Ascending aorta (tissue), 2 donors: ENCODE data around the gene UVSSA. TPM values are rescaled to one million over a fixed set of nuclear protein-coding genes. Genes with fewer than 3 reads are reported as not detected.

Source experiments
- DNase-seq, 2 donors: peaks; one replicate each; pipeline ENCODE4 v3.0.0-alpha.2; 2019; ENCODE audit warnings: low spot score in 2 of 2
- H3K27ac ChIP-seq, 2 donors: fragments of 200-600 bp; sonication (generic); one replicate each; pipeline ENCODE4 v1.5.1; 2016 to 2017; ENCODE audit warnings: mild to moderate bottlenecking in 1 of 2
- H3K27me3 ChIP-seq: fragments of 200-600 bp; sonication (generic); one replicate; pipeline ENCODE4 v1.5.1; 2017
- H3K36me3 ChIP-seq, 2 donors: fragments of 200-600 bp; sonication (generic); one replicate each; pipeline ENCODE4 v1.5.1; 2016
- H3K4me1 ChIP-seq, 2 donors: fragments of 200-600 bp; sonication (generic); one replicate each; pipeline ENCODE4 v1.5.1; 2016 to 2017; ENCODE audit warnings: mild to moderate bottlenecking in 1 of 2
- H3K4me3 ChIP-seq, 2 donors: fragments of 200-600 bp; sonication (generic); one replicate each; pipeline ENCODE4 v1.5.1; 2016 to 2017; ENCODE audit warnings: mild to moderate bottlenecking in 1 of 2
- H3K9me3 ChIP-seq, 2 donors: fragments of 200-600 bp; sonication (generic); one replicate each; pipeline ENCODE4 v1.5.1; 2016
- intact Hi-C: fragments of 100-400 bp; cut with DNase I; formaldehyde crosslinking; loops from one replicate; pipeline ENCODE4 v1.15.1; 2023
- total RNA-seq: library from RNA; depleted of rRNA; stranded (reverse); fragments of >200 nt; gene quantifications from one replicate; pipeline ENCODE4 v1.1.0, GENCODE V29; 2016
- TF ChIP-seq, protein P1 (sequence below), 3 experiments: fragments of 200-600 bp in 2 of 3; fragments of 450-650 bp in 1 of 3; sonication (generic) in 2 of 3; IDR thresholded peaks; one replicate each; pipeline ENCODE4 v1.5.1; 2016 to 2019; ENCODE audit warnings: antibody characterized with exemption in 3 of 3, mild to moderate bottlenecking in 1 of 3, moderate library complexity in 1 of 3

UVSSA gene, protein sequence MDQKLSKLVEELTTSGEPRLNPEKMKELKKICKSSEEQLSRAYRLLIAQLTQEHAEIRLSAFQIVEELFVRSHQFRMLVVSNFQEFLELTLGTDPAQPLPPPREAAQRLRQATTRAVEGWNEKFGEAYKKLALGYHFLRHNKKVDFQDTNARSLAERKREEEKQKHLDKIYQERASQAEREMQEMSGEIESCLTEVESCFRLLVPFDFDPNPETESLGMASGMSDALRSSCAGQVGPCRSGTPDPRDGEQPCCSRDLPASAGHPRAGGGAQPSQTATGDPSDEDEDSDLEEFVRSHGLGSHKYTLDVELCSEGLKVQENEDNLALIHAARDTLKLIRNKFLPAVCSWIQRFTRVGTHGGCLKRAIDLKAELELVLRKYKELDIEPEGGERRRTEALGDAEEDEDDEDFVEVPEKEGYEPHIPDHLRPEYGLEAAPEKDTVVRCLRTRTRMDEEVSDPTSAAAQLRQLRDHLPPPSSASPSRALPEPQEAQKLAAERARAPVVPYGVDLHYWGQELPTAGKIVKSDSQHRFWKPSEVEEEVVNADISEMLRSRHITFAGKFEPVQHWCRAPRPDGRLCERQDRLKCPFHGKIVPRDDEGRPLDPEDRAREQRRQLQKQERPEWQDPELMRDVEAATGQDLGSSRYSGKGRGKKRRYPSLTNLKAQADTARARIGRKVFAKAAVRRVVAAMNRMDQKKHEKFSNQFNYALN
- 56.9 TPM for total RNA-seq

DNA sequence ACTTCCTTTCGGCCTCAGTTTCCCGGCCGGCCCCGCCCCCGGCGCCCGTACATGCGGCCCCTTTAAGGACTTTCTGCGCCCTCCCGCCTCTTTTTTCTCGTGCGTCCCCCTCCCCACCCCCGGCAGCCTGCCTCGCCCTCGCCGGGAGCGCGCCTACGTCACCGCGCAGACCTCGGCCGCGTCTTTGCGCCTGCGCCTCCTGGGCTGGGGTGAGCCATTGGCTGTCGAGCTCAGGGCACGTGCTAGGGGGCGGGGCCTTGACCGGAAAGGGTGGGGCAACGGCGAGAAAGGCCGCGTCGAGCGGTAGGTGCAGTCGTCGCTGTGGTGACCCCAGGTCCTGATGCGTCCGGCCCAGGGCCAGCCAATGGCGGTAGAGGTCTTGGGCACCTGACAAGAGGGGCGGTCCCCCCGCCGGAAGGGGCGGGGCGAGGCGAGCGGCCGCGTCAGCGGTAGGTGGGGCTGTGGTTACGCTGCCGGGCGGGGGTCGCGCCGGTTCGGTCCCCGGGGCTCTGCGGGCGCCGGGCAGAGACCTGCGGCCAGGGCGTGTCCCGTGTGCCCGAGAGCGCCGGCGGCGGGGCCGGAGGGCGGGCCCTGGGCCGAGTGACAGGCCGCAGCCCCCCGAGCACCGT is at the start of gene UVSSA:
TSS of gene UVSSA (plus strand) at position 428 of the 629 bp plus-strand sequence. CDS start 884 bp downstream, outside the sequence.
- Histone ChIP-seq H3K27ac (peak within 1 kb of the TSS; percentile 96 to 99), H3K9me3 (no peaks in the 10 kb centered on the region), H3K27me3 (no peaks in the 10 kb centered on the region), H3K4me3 (peak within 1 kb of the TSS; percentile 90 to 97), H3K36me3 (peaks cover 0 to 3% of the 10 kb centered on the region in 2 donors), H3K4me1 (peaks cover 9 to 19% of the 10 kb centered on the region in 2 donors)
- TF ChIP-seq, protein P1, sequence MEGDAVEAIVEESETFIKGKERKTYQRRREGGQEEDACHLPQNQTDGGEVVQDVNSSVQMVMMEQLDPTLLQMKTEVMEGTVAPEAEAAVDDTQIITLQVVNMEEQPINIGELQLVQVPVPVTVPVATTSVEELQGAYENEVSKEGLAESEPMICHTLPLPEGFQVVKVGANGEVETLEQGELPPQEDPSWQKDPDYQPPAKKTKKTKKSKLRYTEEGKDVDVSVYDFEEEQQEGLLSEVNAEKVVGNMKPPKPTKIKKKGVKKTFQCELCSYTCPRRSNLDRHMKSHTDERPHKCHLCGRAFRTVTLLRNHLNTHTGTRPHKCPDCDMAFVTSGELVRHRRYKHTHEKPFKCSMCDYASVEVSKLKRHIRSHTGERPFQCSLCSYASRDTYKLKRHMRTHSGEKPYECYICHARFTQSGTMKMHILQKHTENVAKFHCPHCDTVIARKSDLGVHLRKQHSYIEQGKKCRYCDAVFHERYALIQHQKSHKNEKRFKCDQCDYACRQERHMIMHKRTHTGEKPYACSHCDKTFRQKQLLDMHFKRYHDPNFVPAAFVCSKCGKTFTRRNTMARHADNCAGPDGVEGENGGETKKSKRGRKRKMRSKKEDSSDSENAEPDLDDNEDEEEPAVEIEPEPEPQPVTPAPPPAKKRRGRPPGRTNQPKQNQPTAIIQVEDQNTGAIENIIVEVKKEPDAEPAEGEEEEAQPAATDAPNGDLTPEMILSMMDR (IDR thresholded peaks at IDR 0.05): no peak
- intact Hi-C loops: loop anchor here (1.0 to 10.0 kb wide), 14 partner anchors 23 to 1498 kb away; partner anchors contain the start of genes ADD1, FAM53A, GAK and LETM1
- peak; percentile 100 for DNase-seq

- TF ChIP-seq, protein P1 (IDR thresholded peaks at IDR 0.05): no peak
- H3K27me3 ChIP-seq: no peaks in the 10 kb centered on the region
- H3K4me3 ChIP-seq: no peak overlapping the region
- H3K9me3 ChIP-seq: no peaks in the 10 kb centered on the region
- peaks cover 4 to 15% of the 10 kb centered on the region in 2 donors for H3K4me1 ChIP-seq
- H3K36me3 ChIP-seq: peaks cover 22 to 41% of the 10 kb centered on the region in 2 donors
- intact Hi-C loops: no loop called here
- H3K27ac ChIP-seq: no peak overlapping the region
- no peak for DNase-seq
Observed at GRCh38 chr4:1297456-1298325, 49.3 kb upstream of the UVSSA start.

DNA sequence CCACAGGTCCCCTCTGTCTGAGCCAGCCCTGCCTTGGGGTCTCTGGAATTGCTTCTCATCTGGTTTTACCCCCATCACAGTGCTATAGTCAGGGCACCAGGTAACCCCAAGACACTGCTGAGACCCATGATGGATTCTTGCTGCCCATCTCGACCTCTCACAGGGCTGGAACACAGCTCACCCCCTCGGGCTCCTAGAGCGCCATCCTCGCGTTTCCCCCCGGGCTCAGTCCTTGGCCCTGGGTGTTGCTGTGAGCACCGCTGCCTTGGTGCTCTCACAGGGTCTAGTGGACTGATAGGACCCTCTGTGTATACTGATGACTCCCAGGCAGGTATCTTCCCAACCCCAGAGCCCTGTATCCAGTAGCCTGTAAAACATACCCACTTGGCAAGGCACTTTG is 48.5 kb upstream of the UVSSA start:
- peaks cover 4 to 14% of the 10 kb centered on the region in 2 donors for H3K4me1 ChIP-seq
- TF ChIP-seq, protein P1 (IDR thresholded peaks at IDR 0.05): no peak

DNA sequence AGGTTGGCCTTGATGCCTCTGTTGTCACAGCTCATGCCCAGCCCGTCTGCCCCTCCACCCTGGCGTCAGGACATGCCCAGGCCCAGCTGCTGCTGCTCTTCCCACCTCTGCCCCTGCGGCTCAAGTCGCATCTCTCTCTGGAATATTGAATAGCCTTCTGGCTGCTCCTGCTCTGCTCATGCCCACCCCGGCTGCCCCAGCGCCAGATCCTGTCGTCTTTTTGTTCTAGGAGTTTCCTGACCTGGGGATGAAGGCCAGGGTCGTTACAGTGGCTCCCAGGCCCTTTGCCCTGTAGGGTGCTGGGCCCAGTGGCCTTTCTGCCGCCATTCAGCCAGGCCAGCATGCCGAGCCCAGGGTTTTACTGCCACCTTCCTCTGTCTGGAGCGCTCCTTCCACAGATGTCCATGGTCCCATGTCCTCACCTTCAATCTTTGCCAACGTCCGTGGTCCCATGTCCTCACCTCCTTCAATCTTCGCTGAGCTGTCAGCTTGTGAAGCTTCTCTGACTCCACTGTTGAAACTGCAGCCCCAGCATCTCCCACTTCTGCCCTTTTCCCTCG is 47.6 kb upstream of the UVSSA start:
- H3K36me3 ChIP-seq: peaks cover 22 to 41% of the 10 kb centered on the region in 2 donors
- peaks cover 0 to 10% of the 10 kb centered on the region in 2 donors for H3K4me1 ChIP-seq
- H3K9me3 ChIP-seq: no peaks in the 10 kb centered on the region
- H3K27ac ChIP-seq: no peak overlapping the region
- H3K27me3 ChIP-seq: no peaks in the 10 kb centered on the region
- intact Hi-C loops: no loop called here
- TF ChIP-seq, protein P1 (IDR thresholded peaks at IDR 0.05): no peak
- no peak overlapping the region for H3K4me3 ChIP-seq
- no peak for DNase-seq

More for the DNA sequence above, 48.5 kb upstream of the UVSSA start:
- Histone ChIP-seq H3K27me3 (no peaks in the 10 kb centered on the region), H3K27ac (no peak overlapping the region), H3K4me3 (no peak overlapping the region), H3K36me3 (peaks cover 22 to 41% of the 10 kb centered on the region in 2 donors), H3K9me3 (no peaks in the 10 kb centered on the region)
- intact Hi-C loops: no loop called here
- no peak for DNase-seq
